Stimulated activated CD8-positive, alpha-beta memory T cell treated with anti-CD3 and anti-CD28 coated beads, Interleukin-2, amount 100 ng/mL, for 48 hours (primary cell): ENCODE results near the gene DBNDD2.
A peak's percentile ranks its signal among the peaks of the same experiment; 100 is the strongest.

Experiments
- DNase-seq, 2 donors: peaks; one replicate each; pipeline ENCODE4 v3.0.0-alpha.2; 2020; ENCODE audit warnings: low read depth in 2 of 2

DBNDD2 gene

GRCh38 chr20:45407783-45408645 is at the start of gene DBNDD2:
Gene DBNDD2, plus strand, starts transcription at chr20:45408289. Its CDS starts 179 bp downstream, at chr20:45408468.
- DNase-seq: no peak

- DNase-seq: no peak
Observed at GRCh38 chr20:45359069-45359405, 49.1 kb upstream of the DBNDD2 start.

- DNase-seq: no peak
Observed at GRCh38 chr20:45359406-45360148, 48.5 kb upstream of the DBNDD2 start.

- DNase-seq: no peak
Observed at GRCh38 chr20:45361793-45362192, 46.3 kb upstream of the DBNDD2 start.

GRCh38 chr20:45362804-45363610 is 45.1 kb upstream of the DBNDD2 start, which contains the start of gene SYS1:
Gene SYS1, plus strand, starts transcription at chr20:45363156. Its CDS starts 376 bp downstream, at chr20:45363532.
- peak; percentile 96 to 97 for DNase-seq

- no peak for DNase-seq
Observed at GRCh38 chr20:45363611-45364492, 44.2 kb upstream of the DBNDD2 start.

GRCh38 chr20:45365444-45365970 is 42.6 kb upstream of the DBNDD2 start:
- DNase-seq: no peak

- no peak for DNase-seq
Observed at GRCh38 chr20:45366192-45366591, 41.9 kb upstream of the DBNDD2 start.

GRCh38 chr20:45366631-45367030 is 41.5 kb upstream of the DBNDD2 start:
- DNase-seq: no peak

GRCh38 chr20:45367126-45367525 is 41.0 kb upstream of the DBNDD2 start:
- no peak for DNase-seq

GRCh38 chr20:45368221-45368980 is 39.7 kb upstream of the DBNDD2 start:
- DNase-seq: no peak

GRCh38 chr20:45370571-45371160 is 37.4 kb upstream of the DBNDD2 start:
- DNase-seq: no peak

GRCh38 chr20:45372241-45372640 is 35.8 kb upstream of the DBNDD2 start:
- no peak for DNase-seq

GRCh38 chr20:45372646-45373352 is 35.3 kb upstream of the DBNDD2 start:
- DNase-seq: no peak

GRCh38 chr20:45373353-45374100 is 34.6 kb upstream of the DBNDD2 start:
- DNase-seq: peak; percentile 84 to 89

- no peak for DNase-seq
Observed at GRCh38 chr20:45374101-45374467, 34.0 kb upstream of the DBNDD2 start.

GRCh38 chr20:45374966-45375365 is 33.1 kb upstream of the DBNDD2 start:
- DNase-seq: no peak

GRCh38 chr20:45377269-45377668 is 30.8 kb upstream of the DBNDD2 start:
- no peak for DNase-seq
